Activated naive CD4-positive, alpha-beta T cell treated with anti-CD3 and anti-CD28 coated beads for 36 hours (primary cell): ENCODE data around the gene MICAL3. TPM values are rescaled to one million over a fixed set of nuclear protein-coding genes. Genes with fewer than 3 reads are reported as not detected.

Experiments used
- CTCF ChIA-PET: fragments of 350-600 bp; sonication (Branson Sonifier 250); formaldehyde crosslinking; loops from one replicate; lab custom pipeline; 2021; ENCODE audit warnings: antibody characterized with exemption; lab: Charles Lee
- DNase-seq: peaks from one replicate; pipeline ENCODE4 v3.0.0-alpha.2; 2020
- H3K27ac Mint-ChIP-seq: one replicate; pipeline ENCODE4 v1.8.0; 2021; ENCODE audit warnings: mild to moderate bottlenecking, mixed read lengths
- H3K27me3 Mint-ChIP-seq: one replicate; pipeline ENCODE4 v1.8.0; 2021; ENCODE audit warnings: low read depth, mixed read lengths
- H3K36me3 Mint-ChIP-seq: one replicate; pipeline ENCODE4 v1.8.0; 2021; ENCODE audit warnings: low read depth, mixed read lengths
- H3K4me1 Mint-ChIP-seq: one replicate; pipeline ENCODE4 v1.8.0; 2021; ENCODE audit warnings: low read depth, mixed read lengths
- H3K4me3 Mint-ChIP-seq: one replicate; pipeline ENCODE4 v1.8.0; 2021; ENCODE audit warnings: mild to moderate bottlenecking, moderate library complexity, mixed read lengths
- H3K9me3 Mint-ChIP-seq: one replicate; pipeline ENCODE4 v1.8.0; 2021; ENCODE audit warnings: mixed read lengths
- intact Hi-C: fragments of 100-400 bp; cut with micrococcal nuclease; formaldehyde crosslinking; loops from one replicate; pipeline ENCODE4 v1.15.1; 2023
- total RNA-seq, 2 experiments: library from RNA; stranded (reverse); gene quantifications; one replicate each; pipeline ENCODE4 v1.2.3, GENCODE V29; 2021

Gene MICAL3
- total RNA-seq, 2 experiments from 2014 or later = 21.0 to 25.8 TPM

DNA sequence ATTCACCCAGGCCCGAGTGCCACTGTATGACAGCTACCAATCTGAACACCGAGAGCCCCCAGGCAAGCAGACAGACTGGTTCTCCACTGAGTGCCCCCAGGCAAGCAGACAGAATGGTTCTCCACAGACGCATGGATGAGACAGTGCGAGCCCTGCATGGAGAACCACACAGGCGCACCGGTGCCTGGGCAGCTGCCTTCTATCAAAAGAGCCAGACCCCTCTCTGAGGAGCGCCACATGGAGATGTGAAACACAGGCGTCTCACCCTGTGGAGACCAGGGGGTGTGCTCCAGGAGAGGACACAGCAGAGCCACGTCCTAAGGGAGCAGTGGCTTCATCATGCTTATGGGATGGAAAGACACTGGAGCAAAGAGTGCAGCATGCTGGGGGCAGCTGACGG lies 155.6 kb downstream of the MICAL3 start:
- no peak for DNase-seq
- intact Hi-C loops = no loop called here
- Mint-ChIP-seq H3K4me3 (no peak overlapping the region), H3K4me1 (no peaks in the 10 kb centered on the region), H3K27me3 (no peaks in the 10 kb centered on the region), H3K9me3 (no peaks in the 10 kb centered on the region), H3K36me3 (peaks cover 11% of the 10 kb centered on the region), H3K27ac (no peak overlapping the region)
- CTCF ChIA-PET = interaction anchor here (0.7 to 2.1 kb wide), 2 partner anchors 34 to 249 kb away, joined by 3 to 4 read pairs; no protein-coding TSS in a partner anchor

DNA sequence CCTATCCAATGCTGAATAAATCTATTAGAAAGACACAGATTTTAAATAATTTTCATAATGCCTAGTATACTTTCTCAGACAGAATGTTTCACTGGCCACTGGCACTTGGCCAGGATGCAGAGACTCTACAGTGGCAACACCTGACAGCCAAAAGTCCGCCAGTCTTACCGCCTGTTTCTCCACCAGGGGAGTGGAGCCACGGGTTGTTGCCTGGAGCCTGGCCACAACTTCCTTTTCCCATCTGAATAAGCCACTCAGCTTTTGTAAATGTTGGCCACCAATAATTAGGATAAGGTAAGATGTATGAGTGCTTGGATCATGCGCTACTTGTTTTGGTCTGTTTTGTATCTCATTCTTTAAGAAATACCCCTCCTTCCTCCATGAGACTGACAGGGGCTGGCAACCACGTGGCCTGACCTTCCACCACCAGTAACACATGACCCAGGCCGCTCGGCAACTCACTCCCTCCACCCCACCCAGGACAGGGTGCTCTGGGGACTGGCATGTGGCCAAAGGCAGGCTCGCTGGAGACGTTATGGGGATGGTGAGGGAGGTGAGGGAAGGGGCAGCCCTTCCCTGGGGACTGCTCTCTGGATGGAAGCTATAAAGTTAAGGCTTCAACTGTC lies 157.1 kb downstream of the MICAL3 start:
- Mint-ChIP-seq H3K27ac (no peak overlapping the region), H3K9me3 (no peaks in the 10 kb centered on the region), H3K4me1 (no peaks in the 10 kb centered on the region), H3K36me3 (peaks cover 10% of the 10 kb centered on the region), H3K27me3 (no peaks in the 10 kb centered on the region), H3K4me3 (no peak overlapping the region)
- CTCF ChIA-PET = interaction anchor here (0.5 to 2.1 kb wide), 2 partner anchors 33 to 107 kb away, joined by 4 read pairs; no protein-coding TSS in a partner anchor
- intact Hi-C loops = no loop called here
- no peak for DNase-seq

DNA sequence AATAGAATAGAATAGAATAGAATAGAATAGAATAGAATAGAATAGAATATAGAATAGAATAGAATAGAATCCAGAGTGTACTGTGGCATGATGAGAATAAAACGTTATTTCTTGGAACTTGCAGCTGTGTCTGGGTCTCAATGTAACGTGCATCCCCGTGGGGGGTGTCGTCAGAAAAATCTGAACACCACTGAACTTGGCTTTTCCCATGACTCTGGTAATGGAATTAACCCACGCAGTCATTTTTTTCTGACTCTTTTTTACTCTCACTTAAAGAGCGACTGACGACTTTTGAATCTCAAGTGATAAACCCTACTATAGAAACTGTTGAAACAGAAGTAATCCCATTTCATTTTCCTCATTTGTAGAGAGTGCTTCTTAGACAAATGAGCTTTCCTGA lies 157.7 kb downstream of the MICAL3 start:
- Mint-ChIP-seq H3K9me3 (no peaks in the 10 kb centered on the region), H3K4me3 (no peak overlapping the region), H3K36me3 (peaks cover 8% of the 10 kb centered on the region), H3K27ac (no peak overlapping the region), H3K27me3 (no peaks in the 10 kb centered on the region), H3K4me1 (no peaks in the 10 kb centered on the region)
- intact Hi-C loops = no loop called here
- CTCF ChIA-PET = interaction anchor here (0.5 kb wide), 1 partner anchor 108 kb away, joined by 4 read pairs; no protein-coding TSS in a partner anchor
- DNase-seq = no peak

DNA sequence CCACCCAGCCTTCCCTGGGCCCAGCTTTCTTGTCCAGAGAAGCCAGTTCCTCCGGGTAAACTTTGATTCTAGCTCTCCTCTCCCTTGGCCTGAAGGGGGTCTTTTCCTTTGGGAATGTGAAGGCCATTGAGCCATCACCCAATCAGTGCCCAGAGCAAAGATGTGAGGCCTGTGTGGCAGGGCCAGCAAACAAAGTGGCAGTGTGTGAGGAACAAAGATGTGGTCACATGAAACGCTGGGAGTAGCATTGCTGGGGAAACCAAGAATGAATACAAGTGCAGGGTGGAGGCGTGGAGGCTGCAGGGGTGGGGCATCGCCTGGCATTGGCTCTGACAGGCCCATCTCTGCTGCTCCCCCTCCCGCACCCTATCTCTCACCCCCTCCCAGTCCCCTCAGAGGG lies 158.2 kb downstream of the MICAL3 start:
- no peaks in the 10 kb centered on the region for H3K9me3 Mint-ChIP-seq
- H3K27ac Mint-ChIP-seq = no peak overlapping the region
- H3K36me3 Mint-ChIP-seq = peaks cover 6% of the 10 kb centered on the region
- intact Hi-C loops = no loop called here
- no peaks in the 10 kb centered on the region for H3K4me1 Mint-ChIP-seq
- H3K4me3 Mint-ChIP-seq = no peak overlapping the region
- CTCF ChIA-PET = no interaction called here
- no peak for DNase-seq
- H3K27me3 Mint-ChIP-seq = no peaks in the 10 kb centered on the region

DNA sequence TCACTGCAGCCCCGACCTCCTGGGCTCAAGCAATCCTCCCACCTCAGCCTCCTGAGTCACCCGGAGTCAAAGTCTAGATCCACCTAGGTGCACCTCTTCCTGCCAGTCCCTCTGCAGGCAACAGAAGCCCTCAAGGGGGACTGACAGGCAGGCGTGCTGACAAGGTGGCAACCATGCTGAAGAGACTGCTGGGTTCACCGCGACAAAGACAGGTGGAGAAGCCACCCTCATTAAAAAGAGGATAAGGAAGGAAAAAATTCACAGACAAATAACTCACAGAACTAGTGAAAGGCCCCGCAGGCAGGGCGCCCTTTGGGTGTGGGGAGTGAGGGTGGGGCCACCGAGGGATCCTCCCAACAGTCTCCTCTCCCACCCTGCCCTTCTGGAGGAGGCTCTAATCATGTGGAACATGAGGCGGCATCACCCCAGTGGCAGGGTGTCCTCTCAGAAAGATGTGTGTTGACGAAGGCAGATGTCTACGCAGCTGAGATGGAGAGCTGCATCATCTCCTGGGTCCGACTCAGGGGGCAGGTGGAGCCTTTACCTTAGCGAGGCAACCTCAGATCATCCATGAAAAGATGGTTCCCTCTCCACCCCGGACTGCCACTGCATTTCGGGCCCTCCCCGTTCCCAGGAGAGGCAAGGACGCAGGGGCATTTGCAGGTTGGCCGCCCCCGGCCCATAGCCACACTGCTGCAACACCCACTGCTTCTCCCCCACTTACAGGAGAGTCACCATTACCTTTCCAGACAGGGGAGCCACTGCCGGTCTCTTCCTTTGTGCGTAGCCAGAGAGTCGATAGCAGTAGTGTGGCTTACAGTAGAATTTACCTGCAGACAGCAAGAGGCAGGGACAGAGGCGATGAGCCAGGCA lies 158.9 kb downstream of the MICAL3 start:
- Mint-ChIP-seq H3K27ac (no peak overlapping the region), H3K9me3 (no peaks in the 10 kb centered on the region), H3K4me1 (no peaks in the 10 kb centered on the region), H3K36me3 (peaks cover 6% of the 10 kb centered on the region), H3K4me3 (no peak overlapping the region), H3K27me3 (no peaks in the 10 kb centered on the region)
- no peak for DNase-seq
- intact Hi-C loops = no loop called here
- CTCF ChIA-PET = no interaction called here

DNA sequence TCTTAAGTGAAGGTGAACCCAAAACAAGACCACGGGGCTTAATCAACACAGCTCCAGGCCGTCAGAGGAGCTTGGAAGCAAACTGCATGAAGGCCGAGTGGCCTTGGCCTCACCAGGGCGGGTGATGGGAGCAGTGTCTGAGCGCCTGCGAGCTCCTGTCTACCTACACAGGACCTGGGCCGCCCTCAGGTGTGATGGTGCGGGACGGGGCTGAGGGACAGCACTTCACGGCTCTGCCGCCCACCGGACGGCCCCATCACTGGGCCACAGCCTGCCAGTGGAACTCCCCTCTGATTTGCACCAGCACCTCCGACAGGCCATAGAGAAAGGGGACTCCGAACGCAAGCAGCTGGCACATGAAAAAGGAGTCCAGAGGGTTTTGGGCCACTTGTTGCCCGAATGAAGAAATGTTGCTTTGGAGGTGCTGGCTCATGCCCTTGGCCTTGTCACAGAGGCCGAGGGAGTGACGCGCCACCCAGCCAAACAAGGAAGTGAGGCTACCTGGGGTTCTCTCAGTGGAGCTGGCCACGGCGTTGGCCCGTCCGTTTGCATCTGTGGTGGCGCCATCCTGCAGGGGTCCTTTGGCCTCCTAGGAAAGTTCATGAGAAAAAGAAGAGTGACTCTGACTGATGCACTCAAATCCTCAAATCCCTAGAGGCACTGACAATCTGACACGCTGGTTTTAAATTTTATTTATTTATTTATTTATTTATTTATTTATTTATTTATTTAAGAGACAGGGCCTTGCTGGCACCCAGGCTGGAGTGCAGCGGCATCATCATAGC lies 159.8 kb downstream of the MICAL3 start:
- CTCF ChIA-PET = no interaction called here
- no peak overlapping the region for H3K27ac Mint-ChIP-seq
- H3K27me3 Mint-ChIP-seq = no peaks in the 10 kb centered on the region
- H3K9me3 Mint-ChIP-seq = no peaks in the 10 kb centered on the region
- H3K4me1 Mint-ChIP-seq = no peaks in the 10 kb centered on the region
- H3K36me3 Mint-ChIP-seq = peaks cover 5% of the 10 kb centered on the region
- intact Hi-C loops = no loop called here
- H3K4me3 Mint-ChIP-seq = no peak overlapping the region
- DNase-seq = no peak

DNA sequence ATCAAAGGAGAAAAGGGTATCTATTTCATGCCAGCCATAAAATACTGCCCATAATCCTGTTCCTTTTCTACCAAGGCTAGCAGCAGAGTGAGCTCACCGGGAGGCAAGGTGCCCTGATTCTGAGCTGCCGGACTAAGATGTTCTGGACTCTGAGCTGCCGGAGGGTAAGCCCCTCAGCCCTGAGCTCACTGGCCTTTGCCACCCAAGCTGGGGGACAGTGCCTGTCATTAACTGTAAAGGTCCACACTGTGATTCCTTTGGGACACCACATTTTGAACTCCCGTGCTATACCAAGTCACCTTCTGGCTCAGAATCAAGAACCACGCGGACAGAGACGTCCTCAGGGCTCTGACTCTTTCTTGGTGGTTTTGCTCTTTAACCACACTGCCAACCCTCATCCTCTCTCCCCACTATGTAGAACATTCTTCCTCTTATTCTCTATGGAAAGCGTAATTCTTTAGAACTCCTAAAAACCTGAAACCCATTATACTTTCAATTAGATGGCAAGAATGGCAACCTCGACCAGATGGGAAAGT lies 161.6 kb downstream of the MICAL3 start:
- Mint-ChIP-seq H3K27me3 (no peaks in the 10 kb centered on the region), H3K4me3 (no peak overlapping the region), H3K9me3 (no peaks in the 10 kb centered on the region), H3K36me3 (peaks cover 5% of the 10 kb centered on the region), H3K27ac (no peak overlapping the region), H3K4me1 (no peaks in the 10 kb centered on the region)
- no peak for DNase-seq
- CTCF ChIA-PET = interaction anchor here (0.7 to 1.1 kb wide), 2 partner anchors 14 to 214 kb away, joined by 3 read pairs; no protein-coding TSS in a partner anchor
- intact Hi-C loops = no loop called here

DNA sequence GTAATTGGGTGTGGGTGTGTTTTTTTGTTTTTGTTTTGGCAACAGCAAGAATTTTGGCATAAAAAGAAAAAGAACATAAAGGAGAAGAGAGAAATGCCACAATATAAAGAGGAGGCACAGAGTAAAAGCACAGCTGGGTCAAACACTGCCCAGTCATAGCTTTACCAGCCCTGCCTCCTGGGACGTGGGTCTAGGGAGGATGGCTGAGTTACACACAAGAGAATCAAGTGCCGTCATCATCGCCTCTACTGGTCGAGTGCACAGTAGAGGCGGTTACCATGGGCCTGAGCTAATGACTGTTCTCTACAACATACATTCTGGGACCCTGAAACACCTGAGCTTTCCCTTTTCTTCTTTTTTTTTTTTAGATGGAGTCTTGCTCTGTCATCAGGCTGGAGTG lies 162.5 kb downstream of the MICAL3 start:
- Mint-ChIP-seq H3K27ac (no peak overlapping the region), H3K36me3 (peaks cover 5% of the 10 kb centered on the region), H3K27me3 (no peaks in the 10 kb centered on the region), H3K4me3 (no peak overlapping the region), H3K4me1 (no peaks in the 10 kb centered on the region), H3K9me3 (no peaks in the 10 kb centered on the region)
- DNase-seq = no peak
- intact Hi-C loops = no loop called here
- CTCF ChIA-PET = interaction anchor here (0.6 to 1.8 kb wide), 4 partner anchors 14 to 214 kb away, joined by 3 to 5 read pairs (median 3); no protein-coding TSS in a partner anchor

DNA sequence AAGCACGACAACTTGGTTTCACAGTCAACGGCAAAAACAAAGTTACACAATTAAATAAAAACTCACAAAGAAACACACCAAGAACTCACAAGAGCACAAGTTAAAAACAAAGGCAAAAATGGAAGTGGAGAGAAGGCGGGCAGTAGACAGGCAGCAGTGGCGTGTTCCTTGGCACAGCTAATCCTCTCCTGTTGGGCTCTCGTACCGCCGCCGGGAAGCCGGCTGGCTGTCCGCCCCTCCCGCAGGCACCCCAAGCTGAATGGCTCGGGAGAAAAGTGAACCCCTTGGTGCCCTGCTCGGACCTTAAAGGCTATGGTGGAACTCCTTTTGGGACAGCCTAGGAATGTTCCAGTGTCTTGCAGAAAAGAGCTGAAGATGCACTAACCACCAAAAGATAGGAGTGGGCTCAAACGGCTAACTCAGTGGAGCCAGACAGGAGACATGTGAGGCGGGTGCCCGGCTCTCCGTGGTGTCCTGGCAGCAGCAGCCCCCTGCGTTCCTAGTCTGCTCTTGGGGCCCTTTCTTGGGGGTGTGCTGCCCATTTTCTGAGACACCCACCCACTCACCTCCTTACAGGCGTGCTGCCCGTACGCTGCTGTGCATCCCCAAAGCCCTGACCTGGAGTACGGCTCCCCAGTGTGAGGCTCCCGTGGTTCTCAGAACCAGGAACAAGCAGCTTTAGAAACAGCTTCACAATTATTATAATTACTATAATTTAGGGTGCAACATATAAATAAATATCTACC lies 164.0 kb downstream of the MICAL3 start:
- DNase-seq = no peak
- intact Hi-C loops = no loop called here
- Mint-ChIP-seq H3K27ac (no peak overlapping the region), H3K4me3 (no peak overlapping the region), H3K36me3 (peaks cover 5% of the 10 kb centered on the region), H3K4me1 (no peaks in the 10 kb centered on the region), H3K27me3 (no peaks in the 10 kb centered on the region), H3K9me3 (no peaks in the 10 kb centered on the region)
- CTCF ChIA-PET = interaction anchor here (0.6 to 1.8 kb wide), 2 partner anchors 30 to 59 kb away, joined by 3 to 5 read pairs; no protein-coding TSS in a partner anchor

DNA sequence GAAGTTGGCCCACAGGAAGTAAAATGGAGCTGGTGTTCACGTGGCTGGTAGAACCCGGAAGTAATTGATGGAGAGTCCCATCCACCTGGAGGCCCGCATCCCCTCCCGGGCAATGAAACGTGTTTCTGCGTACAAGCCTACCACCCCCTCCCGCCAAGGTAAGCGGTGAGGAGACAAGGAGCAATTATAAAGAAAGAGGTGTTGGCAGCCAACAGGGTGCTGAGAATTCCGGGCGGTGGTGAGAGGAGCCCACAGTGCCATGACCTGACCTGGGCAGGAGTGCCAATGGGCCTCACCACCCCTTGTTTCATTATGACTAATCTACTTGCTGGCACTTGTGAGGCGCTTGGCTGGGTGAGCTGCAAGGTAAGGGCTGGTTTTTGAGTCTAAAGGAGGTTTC lies 166.3 kb downstream of the MICAL3 start:
- no peaks in the 10 kb centered on the region for H3K9me3 Mint-ChIP-seq
- CTCF ChIA-PET = no interaction called here
- no peaks in the 10 kb centered on the region for H3K4me1 Mint-ChIP-seq
- DNase-seq = no peak
- H3K27me3 Mint-ChIP-seq = no peaks in the 10 kb centered on the region
- intact Hi-C loops = no loop called here
- peaks cover 1% of the 10 kb centered on the region for H3K36me3 Mint-ChIP-seq
- no peak overlapping the region for H3K27ac Mint-ChIP-seq
- no peak overlapping the region for H3K4me3 Mint-ChIP-seq

DNA sequence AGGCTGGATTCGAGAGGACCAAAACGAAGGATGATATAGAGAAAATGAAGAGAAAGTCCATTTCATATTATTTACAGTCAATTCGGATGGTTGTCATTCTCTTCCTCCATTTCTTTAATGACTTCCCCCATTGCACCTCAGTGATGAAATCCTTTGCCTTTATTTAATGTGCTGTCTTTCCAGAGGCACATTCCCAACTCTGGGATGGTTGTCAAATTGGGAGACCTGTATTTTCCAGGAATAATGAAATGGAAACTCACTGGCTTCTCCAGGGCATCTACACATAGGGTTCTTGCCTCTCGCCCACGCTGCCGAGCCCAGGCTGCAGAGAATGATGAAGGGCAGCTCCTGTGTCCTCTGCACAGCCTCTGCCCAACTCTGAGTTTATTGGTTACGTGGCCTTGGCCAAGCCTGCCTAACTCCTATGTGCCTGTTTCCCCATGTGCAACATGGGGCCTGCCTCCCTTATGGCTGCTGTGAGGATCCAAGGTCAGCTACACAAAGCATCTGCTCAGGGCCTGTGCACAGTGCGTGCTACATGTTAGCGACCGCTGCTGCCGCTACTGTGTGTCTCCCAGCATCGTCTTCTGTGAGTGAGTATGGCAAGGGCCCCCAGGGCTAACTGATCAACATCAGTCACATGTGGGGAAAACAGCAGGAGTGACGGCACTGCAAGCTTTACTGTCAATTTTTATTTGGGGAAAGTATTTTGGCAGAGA lies 168.6 kb downstream of the MICAL3 start:
- H3K4me3 Mint-ChIP-seq = no peak overlapping the region
- peaks cover 1% of the 10 kb centered on the region for H3K36me3 Mint-ChIP-seq
- H3K27me3 Mint-ChIP-seq = no peaks in the 10 kb centered on the region
- intact Hi-C loops = no loop called here
- H3K4me1 Mint-ChIP-seq = no peaks in the 10 kb centered on the region
- H3K27ac Mint-ChIP-seq = no peak overlapping the region
- no peaks in the 10 kb centered on the region for H3K9me3 Mint-ChIP-seq
- CTCF ChIA-PET = no interaction called here
- no peak for DNase-seq
